ENCODE data around the gene SMAD7. TPM values are rescaled to one million over a fixed set of nuclear protein-coding genes. Genes with fewer than 3 reads are reported as not detected.

Gene SMAD7, protein sequence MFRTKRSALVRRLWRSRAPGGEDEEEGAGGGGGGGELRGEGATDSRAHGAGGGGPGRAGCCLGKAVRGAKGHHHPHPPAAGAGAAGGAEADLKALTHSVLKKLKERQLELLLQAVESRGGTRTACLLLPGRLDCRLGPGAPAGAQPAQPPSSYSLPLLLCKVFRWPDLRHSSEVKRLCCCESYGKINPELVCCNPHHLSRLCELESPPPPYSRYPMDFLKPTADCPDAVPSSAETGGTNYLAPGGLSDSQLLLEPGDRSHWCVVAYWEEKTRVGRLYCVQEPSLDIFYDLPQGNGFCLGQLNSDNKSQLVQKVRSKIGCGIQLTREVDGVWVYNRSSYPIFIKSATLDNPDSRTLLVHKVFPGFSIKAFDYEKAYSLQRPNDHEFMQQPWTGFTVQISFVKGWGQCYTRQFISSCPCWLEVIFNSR
- 10 to 100 TPM in 7 of 10 donors, 1 to 10 TPM in 3; 9.2 to 16.2 (median 10.4) TPM for polyA plus RNA-seq (ENCODE audit: insufficient read length in 10 of 10)
- long read RNA-seq, donor 1, full-length matches to known transcripts = 2 of 2 reads
- long read RNA-seq, donor 1, partial matches to known transcripts = 0 of 2 reads
- long read RNA-seq, donor 1, other reads (novel, unspliced or antisense) = 0 of 2 reads
- long read RNA-seq, donor 2, full-length matches to known transcripts = 2 of 2 reads
- long read RNA-seq, donor 2, partial matches to known transcripts = 0 of 2 reads
- long read RNA-seq, donor 2, other reads (novel, unspliced or antisense) = 0 of 2 reads
- long read RNA-seq, donor 3 = 0 reads
- long read RNA-seq, donor 4, full-length matches to known transcripts = 3 of 3 reads
- long read RNA-seq, donor 4, partial matches to known transcripts = 0 of 3 reads
- long read RNA-seq, donor 4, other reads (novel, unspliced or antisense) = 0 of 3 reads
- long read RNA-seq, donor 5 = 0 reads
- long read RNA-seq, donor 6, full-length matches to known transcripts = 4 of 4 reads
- long read RNA-seq, donor 6, partial matches to known transcripts = 0 of 4 reads
- long read RNA-seq, donor 6, other reads (novel, unspliced or antisense) = 0 of 4 reads
- long read RNA-seq, donor 7, full-length matches to known transcripts = 4 of 4 reads
- long read RNA-seq, donor 7, partial matches to known transcripts = 0 of 4 reads
- long read RNA-seq, donor 7, other reads (novel, unspliced or antisense) = 0 of 4 reads
- long read RNA-seq, donor 8, full-length matches to known transcripts = 1 of 1 reads
- long read RNA-seq, donor 8, partial matches to known transcripts = 0 of 1 reads
- long read RNA-seq, donor 8, other reads (novel, unspliced or antisense) = 0 of 1 reads
- long read RNA-seq, donor 9 = 0 reads

DNA sequence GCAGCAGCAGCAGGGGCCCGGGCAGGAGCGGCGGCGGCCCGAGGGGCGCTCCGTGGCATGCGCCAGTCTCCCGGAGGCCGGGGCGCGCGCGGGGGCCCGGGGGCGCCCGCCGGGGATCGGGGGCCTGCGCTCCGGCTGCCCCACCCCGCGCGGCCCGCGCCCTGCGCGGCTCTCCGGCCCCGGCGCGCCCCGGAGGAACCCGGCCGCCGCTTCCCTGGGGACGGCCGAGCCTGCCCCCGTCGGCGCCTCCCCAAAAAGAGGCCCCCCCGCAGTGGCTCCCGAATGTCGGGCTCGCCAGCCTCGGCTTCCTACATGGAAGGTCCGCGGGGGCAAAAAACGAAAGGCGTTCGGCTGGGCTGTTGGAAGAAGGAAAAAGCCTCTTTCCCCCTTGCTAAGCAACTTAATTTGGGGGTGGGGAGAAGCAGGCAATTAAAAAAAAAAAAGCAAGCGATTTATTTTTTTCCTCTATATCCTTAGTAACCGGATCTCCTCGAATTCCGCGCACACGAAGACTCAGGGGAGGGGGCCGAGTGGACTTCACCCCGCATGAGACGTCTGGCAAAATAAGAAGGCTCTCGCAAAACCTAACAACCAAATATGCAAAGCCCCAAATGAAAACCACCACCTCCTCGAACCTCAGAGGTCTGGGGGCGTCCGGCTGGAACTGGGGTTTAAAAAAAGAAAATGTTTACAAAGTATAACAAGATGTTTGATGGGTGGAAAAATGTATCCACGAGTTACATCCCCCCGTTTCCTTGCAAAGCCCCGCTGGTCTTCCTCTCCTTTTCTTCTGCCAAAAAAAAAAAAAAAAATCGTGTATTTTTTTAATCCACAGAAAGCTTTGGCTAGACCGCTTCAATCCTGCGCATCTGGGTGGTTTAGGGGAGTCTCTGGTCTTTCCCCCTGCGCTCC, at the start of gene SMAD7:
Gene SMAD7, minus strand, starts transcription at position 430 of the 912 bp plus-strand sequence. CDS start 541 bp downstream, outside the sequence.
- peak in 1 of 3 donors; percentile 78 for DNase-seq

DNA sequence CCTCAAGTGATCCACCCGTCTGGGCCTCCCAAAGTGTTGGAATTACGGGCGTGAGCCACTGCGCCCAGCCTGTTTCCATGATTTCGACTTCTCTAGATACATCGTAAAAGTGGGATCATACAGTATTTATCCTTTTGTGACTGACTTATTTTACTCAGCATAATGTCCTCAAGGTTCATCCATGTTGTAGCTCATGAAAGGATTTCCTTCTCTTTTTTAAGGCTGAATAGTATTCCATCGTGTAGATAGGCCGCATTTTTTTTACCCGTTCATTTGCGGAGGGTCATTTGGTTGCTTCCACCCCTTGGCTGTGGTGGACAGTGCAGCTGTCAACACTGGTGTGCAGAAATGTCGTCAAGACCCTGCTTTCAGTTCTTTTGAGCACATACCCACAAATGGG, 48.8 kb upstream of the SMAD7 start:
- no peak for DNase-seq

DNA sequence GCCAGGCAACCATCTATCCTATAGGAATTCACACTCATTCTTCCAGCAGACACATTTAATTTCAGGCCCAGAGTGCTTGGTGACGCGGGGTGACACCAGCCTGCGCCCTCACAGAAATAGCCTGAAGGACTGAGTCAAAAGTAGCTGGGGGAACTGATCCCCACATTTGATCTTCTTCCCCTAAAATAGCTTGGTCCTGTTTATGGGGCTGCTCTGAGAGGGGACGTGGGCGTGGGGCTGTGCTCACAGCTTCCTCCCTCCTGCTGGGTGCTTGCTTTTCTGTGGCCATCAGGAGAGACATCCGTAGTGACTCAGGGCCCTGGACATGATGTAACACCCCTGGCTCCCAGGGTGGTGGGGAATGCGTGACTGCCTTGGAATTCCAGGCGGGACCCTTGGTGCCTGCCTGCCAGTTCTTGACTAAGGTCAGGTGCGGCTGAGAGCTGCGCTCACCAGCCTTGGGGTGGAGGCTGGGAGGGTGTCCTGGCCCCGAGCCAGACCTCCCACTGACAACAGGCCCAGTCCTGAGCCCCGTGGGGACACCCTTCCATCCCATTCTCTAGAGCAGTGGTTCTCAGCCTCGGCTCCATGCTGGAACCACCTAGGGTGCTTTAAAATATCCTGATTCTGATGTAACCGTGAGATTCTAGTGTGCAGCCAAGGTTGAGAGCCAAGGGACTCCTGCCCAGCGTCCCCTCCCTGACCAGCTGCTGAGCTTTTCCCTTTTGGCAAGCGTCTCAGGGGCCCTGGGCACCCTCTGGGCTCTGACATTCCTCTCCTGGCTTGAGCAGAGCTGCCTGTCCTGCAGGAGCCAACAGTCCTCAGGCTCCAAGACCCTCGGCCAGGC, 47.4 kb upstream of the SMAD7 start:
- DNase-seq = peak in 2 of 3 donors; percentile 53 to 93

DNA sequence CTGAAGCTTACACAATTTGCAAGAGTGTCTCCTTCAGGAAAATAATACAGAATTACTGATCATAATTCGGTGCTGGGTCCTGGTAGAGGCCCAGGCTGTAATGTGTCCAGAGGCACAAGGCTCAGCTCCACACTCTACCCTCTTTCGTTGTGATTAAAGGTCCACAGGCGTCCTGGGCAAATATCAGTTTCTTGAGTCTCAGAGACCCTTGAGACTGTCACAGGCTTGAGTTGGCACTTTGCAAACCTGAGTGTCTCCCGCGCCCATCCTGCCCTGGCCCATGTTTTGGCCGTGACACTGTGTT, 46.9 kb upstream of the SMAD7 start:
- DNase-seq = no peak

DNA sequence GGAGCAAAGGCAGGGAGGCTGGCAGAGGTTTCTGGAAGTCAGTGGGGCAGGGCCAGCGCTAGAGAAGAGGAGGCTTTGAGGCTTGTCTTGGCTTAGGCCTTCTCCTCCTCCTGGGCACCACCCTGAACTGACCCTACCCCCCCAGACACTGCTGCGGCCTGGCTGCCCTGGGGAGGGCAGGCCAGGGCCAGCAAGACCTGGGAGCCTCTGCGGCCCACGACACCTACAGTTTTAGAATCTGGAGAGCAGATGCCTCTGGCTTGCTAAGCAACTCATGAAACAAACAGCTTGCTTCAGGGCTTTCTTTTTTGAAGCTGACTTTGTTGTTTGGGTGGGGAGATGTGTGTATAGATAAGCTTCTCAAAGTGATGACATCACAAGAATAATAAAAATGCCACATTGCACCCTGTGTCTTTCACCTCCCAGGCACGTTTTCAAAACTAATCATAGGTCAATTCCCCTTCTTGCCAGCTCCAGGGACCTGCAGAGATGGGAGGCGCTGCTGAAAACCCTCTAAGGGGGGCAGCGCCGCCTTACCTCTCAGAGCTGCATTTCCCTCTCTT, 46.2 kb upstream of the SMAD7 start:
- peak in 1 of 3 donors; percentile 59 for DNase-seq

DNA sequence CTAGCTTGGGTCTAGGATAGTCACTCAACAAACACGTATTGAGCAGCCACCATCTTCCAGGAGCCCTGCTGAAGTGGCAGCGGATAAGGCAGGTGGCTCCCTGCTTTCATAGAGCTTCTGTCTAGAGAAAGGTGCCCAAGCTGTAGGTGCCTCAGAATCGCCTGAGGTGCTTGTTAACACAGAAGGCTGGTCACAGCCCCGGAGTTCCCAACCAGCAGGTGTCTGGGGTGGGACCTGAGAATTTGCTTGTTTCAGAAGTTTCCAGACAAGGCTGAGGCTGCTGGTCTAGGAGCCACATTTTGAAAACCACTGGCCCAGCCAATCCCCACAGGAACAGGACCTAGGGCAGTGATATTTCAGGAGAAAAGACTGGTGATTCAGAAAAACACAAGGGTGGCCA, 45.3 kb upstream of the SMAD7 start:
- no peak for DNase-seq

DNA sequence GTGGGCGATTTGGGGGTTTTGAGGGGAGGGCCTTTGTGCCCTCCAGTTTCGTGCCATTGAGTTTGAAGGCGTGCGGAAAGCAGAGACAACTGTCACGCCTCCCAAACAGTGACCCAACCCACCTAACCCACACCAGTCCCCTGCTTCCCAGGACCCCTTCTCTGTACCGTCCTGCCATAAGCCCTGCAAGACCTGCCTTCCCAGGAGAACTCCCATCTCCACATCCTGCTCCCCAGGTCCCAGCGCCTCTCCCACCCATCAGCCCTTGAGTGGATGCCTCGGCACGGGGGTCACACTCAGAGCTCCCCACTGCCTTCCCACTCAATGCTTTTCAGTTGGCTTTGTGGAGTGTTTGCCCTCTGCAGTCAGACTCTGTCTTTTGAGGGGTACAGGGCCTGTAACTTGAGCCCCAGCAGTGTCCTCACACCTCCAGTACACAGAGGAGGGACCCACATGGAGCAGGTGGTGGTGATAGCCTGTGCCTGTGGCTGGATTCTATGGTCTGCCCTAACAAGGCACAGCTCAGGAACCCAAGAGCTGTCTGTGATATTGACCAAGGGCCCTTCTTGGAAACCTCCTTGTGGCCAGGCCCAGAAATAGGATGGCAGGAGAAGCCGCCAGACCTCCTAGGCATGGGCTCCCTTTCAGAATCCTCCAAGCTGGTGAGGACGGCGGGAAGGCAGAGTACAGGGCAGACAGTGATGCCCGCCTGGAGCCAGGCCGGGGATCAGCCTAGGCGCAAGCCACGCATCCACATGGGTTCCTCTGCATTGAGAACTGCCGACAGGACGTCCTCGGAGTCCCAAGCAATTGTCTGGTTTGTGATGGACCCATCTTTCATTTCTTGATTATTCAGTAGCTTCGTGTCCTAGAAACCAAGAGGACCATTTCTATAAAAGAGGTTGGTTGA, 44.4 kb upstream of the SMAD7 start:
- DNase-seq = no peak

DNA sequence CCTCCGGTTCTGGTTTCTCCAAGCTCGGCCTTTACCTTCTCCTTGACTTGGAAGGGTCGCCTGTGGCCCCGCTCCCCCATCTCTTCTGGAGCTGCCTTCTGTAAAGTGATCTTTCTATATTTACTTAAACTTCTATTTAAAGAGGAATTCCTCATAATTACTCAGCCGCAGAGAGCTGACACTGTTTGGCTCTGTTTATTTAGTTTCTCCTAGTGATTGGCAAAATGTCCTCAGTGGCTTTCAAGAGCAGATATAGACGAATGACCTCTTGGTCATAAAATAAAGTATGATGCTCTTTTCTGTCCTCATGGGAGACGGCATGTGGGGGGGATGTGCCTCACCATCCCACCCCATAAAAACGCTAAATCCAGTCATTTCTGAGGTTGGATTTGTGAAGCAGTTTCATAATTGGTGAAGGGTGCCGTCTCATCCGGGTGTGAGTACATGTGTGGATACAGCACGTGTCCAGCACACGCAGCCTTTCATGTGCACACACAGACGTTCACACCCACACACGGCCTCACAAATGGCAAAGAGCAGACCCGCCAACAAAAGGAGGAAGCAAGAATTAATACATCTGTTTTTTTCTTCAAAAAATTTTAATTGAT, 43.4 kb upstream of the SMAD7 start:
- DNase-seq = peak; percentile 78 to 87 (median 78)

DNA sequence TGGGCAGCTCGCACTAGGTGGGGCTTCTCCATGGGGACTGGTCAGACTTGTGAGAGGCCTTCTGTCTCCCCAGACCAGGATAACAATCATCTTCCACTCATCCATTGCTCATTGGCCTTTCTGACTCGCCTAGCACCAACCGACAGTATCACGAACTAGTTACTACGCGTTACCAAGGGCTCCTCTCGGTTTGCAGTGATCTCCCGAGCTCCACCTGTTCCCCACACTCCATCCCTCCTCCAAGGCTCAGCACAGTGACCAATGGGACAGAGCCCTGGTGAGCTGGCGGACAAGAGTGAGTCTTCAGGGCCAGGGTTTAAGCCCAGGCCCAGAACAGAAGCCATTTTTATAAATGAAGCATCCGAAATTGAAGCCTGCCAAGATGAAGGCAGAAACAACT, 42.8 kb upstream of the SMAD7 start:
- DNase-seq = no peak

DNA sequence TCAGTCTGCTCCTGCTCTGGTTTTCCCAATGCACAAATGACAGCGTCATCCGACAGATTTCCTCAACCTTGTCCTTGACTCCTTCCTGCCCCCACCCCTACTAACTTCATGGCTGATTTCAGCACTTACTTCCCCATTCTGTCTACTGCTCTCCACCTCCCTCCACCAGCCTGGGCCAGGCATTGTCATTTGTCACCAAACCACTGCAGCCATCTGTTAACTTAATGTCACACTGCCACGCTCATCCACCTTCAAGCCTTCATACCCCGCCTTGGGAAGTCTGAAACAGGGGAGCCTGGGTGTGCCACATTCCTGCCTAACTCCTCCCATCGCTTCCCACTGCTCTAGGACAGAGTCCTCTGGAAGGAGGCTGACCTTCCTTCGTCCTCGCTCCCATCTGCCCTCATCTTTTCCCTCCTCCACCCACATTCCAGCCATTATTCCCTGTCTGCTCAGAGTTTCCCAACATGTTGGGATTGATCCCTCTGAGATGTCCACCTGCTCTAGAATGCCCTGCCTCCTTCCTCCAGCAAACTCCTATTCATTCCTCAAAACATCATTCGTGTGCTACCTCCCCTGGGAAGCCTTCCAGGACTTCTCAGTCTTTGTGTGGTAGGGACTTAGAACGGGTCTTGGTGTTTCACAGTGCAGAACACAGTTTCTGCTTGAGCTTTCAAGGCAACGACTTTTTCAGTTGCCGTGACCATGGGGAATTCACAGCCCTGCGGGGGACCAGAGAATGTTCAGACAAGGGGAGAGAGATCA, 42.2 kb upstream of the SMAD7 start:
- peak in 1 of 3 donors; percentile 51 for DNase-seq

DNA sequence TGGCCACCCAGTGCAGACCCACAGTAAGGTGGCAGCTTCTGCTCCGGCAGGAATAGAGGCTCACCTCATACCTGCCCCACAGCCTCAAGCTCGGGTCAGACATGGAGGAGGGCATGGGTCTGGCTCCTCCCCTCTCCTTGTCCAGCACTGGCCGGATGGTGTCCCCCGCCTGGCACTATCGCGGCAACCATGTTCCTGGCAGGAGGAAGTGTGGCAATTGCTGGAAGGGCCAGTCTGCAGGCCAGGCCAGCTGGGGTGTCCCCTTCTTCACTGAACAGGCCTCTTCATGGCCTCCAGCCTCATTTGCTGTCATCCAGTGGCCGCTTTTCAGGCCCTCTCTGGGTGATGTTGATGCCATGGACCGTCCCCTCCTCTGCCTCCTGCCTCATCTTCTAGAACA, 41.4 kb upstream of the SMAD7 start:
- no peak for DNase-seq

DNA sequence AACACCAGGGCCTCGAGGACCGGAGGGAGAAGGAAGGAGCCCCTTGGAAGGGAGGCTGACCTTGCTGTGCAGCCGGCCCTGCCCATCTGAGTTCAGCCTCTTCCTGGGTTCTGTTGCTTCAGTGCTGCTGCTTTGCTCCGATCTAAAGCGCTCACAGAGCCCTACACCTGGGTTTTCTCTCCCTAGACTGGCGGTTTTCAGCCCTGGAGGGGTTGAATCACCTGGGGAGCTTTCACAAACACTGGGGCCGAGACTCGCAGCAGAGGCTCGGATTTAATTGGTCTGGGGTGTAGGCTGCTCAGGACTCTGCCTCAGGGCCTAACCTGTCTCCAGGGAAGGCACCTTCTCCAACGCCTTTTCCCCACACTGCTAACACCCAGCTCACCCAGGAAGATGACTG, 40.9 kb upstream of the SMAD7 start:
- DNase-seq = no peak

DNA sequence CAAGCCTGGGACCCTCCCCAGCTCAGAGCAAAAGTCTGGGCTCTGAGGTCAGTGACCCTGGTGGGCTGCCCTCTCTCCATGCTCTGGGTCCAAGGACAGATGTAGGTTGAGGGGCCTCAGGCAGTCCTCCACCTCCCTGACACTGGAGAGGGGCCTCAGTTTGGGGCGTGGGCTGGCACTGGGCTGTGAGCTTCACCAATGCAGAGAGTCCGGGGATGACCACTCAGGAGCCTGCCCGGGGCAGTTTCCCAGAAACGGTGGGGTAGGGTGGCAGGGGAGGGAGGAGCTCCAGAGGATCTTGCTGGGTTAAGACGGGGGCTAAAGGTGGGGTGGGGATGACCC, 40.5 kb upstream of the SMAD7 start:
- no peak for DNase-seq

DNA sequence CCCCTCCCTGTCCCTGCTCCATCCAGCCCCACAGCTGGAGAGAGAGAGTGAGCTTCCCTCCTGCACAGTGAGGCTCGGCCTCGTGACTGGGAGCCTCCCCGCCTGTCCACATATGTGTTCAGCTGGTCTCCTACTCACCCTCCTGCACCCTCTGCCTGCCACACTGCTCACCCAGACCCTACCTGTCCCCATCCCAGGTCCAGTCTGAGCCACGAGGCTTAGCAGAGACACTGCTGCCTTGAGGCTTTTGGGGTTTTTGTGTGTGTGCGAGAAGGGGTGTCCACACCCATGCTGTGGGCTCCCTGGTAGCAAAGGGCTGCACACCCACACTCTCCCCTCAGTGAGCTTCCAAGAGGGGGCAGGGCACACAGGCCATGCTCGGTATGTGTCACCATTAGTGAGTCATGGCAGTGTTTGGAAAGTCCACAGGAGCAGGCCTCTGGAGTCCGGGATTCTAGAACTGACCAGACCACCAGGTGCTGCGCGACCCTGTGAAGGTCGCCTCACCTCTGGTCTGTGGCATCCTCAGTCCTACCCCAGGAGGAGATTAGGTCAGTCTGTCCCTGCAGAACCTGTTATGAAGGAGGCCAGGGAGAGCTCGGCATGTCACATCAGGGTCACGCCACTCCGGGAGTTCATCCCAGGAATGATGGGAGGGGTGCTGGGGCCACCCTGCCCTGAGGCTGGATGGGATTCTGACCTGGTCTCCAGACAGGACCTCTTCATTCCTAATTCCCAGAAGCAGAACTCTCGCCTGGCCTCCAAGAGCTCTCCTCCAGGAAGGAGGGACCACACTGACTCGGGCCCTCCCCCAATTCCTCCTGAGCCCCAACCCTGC, 39.9 kb upstream of the SMAD7 start:
- DNase-seq = peak in 1 of 3 donors; percentile 47

DNA sequence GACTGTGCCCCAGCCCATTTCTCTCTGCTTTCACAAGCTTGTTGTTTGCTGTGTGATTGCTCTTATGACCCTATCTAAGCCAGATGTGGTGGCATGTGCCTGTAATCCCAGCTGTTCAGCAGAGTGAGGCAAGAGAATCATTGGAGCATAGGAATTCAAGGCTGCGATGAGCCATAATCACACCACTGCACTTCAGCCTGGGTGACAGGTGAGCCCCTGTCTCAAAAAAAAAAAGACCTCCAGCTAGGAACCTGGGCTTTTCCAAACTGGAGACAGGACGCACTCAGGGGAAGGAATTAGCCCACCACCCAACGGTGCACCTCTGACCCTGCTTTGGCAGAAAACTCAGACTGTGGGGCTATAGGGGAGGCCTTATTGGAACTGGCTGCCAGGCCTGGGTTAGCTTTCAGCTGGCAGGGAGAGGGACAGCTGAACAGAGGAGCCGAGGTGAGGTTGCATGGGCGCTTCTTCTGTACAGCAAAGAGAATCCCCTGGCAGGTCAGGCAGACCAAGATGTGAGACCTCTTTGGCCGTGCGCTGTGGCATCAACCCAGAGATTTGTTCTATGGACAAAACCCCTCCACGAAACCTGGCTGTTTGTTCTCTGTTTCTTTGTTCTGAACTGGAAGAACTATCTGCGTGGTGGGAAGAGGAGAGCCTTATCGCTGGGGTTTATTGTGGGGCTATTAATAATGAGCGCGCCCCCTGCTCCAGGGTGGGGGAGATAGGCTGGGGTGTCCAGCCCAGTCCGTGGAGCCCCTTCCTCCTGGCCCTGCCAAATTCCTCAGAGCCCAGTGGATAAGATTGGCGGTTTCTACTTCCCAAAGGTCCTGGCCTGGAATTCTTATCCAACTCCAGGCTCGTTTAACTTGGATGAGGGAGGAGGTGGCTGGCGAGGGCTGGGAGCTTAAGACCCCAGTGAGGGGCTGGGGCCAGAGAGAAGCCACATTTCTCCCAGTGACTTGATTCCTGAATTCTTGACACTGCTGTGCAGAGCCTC, 38.8 kb upstream of the SMAD7 start:
- DNase-seq = peak in 1 of 3 donors; percentile 50

Data from muscle of back (tissue), 13 donors.